ENCODE measurements around the gene CYTH1. TPM values are rescaled to one million over a fixed set of nuclear protein-coding genes. Genes with fewer than 3 reads are reported as not detected.

Gene CYTH1
- 100 to 1,000 TPM in 1 of 9 donors, 10 to 100 TPM in 8; 26.0 to 141 (median 56.0) TPM for total RNA-seq
- 10 to 100 TPM; 32.6 to 45.2 (median 35.3) TPM for polyA plus RNA-seq
- long read RNA-seq, donor 1, full-length matches to known transcripts, result 38 of 46 reads
- long read RNA-seq, donor 1, partial matches to known transcripts, result 8 of 46 reads
- long read RNA-seq, donor 1, other reads (novel, unspliced or antisense), result 0 of 46 reads
- long read RNA-seq, donor 2, full-length matches to known transcripts, result 29 of 44 reads
- long read RNA-seq, donor 2, partial matches to known transcripts, result 15 of 44 reads
- long read RNA-seq, donor 2, other reads (novel, unspliced or antisense), result 0 of 44 reads
- long read RNA-seq, donor 3, full-length matches to known transcripts, result 22 of 36 reads
- long read RNA-seq, donor 3, partial matches to known transcripts, result 14 of 36 reads
- long read RNA-seq, donor 3, other reads (novel, unspliced or antisense), result 0 of 36 reads
- long read RNA-seq, donor 4, full-length matches to known transcripts, result 12 of 17 reads
- long read RNA-seq, donor 4, partial matches to known transcripts, result 4 of 17 reads
- long read RNA-seq, donor 4, other reads (novel, unspliced or antisense), result 1 of 17 reads
- long read RNA-seq, donor 5, full-length matches to known transcripts, result 115 of 156 reads
- long read RNA-seq, donor 5, partial matches to known transcripts, result 6 of 156 reads
- long read RNA-seq, donor 5, other reads (novel, unspliced or antisense), result 35 of 156 reads
- long read RNA-seq, donor 6, full-length matches to known transcripts, result 4 of 5 reads
- long read RNA-seq, donor 6, partial matches to known transcripts, result 0 of 5 reads
- long read RNA-seq, donor 6, other reads (novel, unspliced or antisense), result 1 of 5 reads
- long read RNA-seq, donor 7, full-length matches to known transcripts, result 19 of 35 reads
- long read RNA-seq, donor 7, partial matches to known transcripts, result 16 of 35 reads
- long read RNA-seq, donor 7, other reads (novel, unspliced or antisense), result 0 of 35 reads
- long read RNA-seq, donor 8, full-length matches to known transcripts, result 53 of 80 reads
- long read RNA-seq, donor 8, partial matches to known transcripts, result 27 of 80 reads
- long read RNA-seq, donor 8, other reads (novel, unspliced or antisense), result 0 of 80 reads
- long read RNA-seq, donor 9, full-length matches to known transcripts, result 23 of 31 reads
- long read RNA-seq, donor 9, partial matches to known transcripts, result 8 of 31 reads
- long read RNA-seq, donor 9, other reads (novel, unspliced or antisense), result 0 of 31 reads
- long read RNA-seq, donor 10, full-length matches to known transcripts, result 18 of 23 reads
- long read RNA-seq, donor 10, partial matches to known transcripts, result 5 of 23 reads
- long read RNA-seq, donor 10, other reads (novel, unspliced or antisense), result 0 of 23 reads

GRCh38 chr17:78781893-78782304, at the start of gene CYTH1:
TSS of gene CYTH1 (minus strand) at chr17:78782273. CDS start at chr17:78782223, 50 bp downstream.
- Histone ChIP-seq H3K27me3 (no peaks in the 10 kb centered on the region), H3K27ac (peak within 1 kb of the TSS; percentile 69 to 96 (median 91)), H3K36me3 (replicated peaks in 1 of 2) (no peaks in the 10 kb centered on the region), H3K9me3 (replicated peaks in 1 of 3) (no peaks in the 10 kb centered on the region), H3K4me3 (peak within 1 kb of the TSS; percentile 62 to 97 (median 74)), H3K4me1 (replicated peaks in 1 of 2) (peaks cover 8 to 45% of the 10 kb centered on the region in 2 donors)
- WGBS, 4 donors, result 1% methylated on average over 52 to 53 of the region's 64 CpGs; no CpG with 5 or more reads in 2 of the 4 donors
- intact Hi-C loops (cut with DNase I), result no loop called here
- peak in 2 of 7 donors; percentile 38 to 43 for DNase-seq
- TF ChIP-seq POLR2A (IDR thresholded peaks at IDR 0.05), result peak; percentile 40 to 42
- peak in 1 of 6 experiments; percentile 2 for TF ChIP-seq CTCF (IDR thresholded peaks at IDR 0.05)

DNA sequence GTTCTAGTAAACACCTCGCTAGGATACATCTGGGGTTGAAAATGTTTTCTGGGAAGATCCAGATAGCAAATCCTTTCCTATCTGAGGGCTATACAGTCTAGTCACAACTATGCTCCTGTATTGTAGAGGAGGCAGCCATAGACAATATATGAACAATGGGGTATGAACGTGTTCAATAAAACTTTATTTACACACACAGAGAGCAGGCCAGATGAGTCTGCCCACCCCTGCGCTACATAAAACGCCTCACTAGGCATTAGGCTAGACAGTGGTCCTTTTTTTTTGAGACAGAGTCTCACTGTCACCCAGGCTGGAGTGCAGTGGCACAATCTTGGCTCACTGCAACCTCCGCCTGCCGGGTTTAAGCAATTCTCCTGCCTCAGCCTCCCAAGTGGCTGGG, 47.4 kb upstream of the CYTH1 start:
- DNase-seq, result no peak
- intact Hi-C loops (cut with DNase I), result no loop called here
- H3K27me3 ChIP-seq, result no peaks in the 10 kb centered on the region
- H3K4me3 ChIP-seq, result no peak overlapping the region
- WGBS, 4 donors, result 93 to 99% (median 97%) methylated on average over 2 to 6 of the region's 6 CpGs
- H3K36me3 ChIP-seq (replicated peaks in 1 of 2), result peaks cover 0 to 96% of the 10 kb centered on the region in 2 donors
- H3K9me3 ChIP-seq (replicated peaks in 1 of 3), result no peaks in the 10 kb centered on the region
- H3K4me1 ChIP-seq (replicated peaks in 1 of 2), result no peaks in the 10 kb centered on the region
- no peak overlapping the region for H3K27ac ChIP-seq
- TF ChIP-seq POLR2A (IDR thresholded peaks at IDR 0.05) (no peak), CTCF (IDR thresholded peaks at IDR 0.05) (no peak)

DNA sequence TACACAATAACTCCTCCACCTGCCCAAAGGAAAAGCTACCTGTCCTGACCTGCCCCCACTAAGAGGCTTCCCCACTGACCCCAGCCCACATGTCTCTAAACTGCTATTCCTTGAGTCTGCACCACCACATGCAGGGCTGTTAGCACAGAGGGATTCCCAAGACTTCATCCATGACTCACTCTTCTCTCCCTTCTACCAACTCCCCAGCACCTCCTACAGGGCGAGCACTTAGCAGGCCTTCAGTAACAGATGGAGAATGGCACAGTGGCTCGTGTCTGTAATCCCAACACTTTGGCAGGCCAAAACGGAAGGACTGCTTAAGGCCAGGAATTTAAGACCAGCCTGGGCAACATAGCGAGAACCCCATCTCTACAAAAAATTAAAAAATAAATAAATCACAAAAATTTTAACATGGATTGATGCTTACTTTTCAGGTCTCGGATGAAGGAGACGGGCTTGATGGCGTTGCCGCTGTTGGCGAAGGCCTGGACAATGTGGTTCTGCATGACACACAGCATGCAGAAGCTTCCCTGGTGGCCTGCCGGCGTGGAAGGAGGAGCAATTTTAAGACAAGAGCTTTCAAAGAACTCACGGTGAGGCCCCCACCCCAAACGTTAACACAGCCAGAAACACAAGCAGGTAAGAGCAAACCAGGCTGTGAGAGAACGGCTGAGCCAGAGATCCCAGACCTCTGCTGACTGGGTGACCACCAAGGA, 46.6 kb upstream of the CYTH1 start:
- peak in 1 of 7 donors; percentile 23 for DNase-seq
- Histone ChIP-seq H3K4me1 (replicated peaks in 1 of 2) (no peaks in the 10 kb centered on the region), H3K36me3 (replicated peaks in 1 of 2) (peaks cover 0 to 96% of the 10 kb centered on the region in 2 donors), H3K4me3 (no peak overlapping the region), H3K27ac (peak overlapping the region in 1 of 5 donors; percentile 84), H3K9me3 (replicated peaks in 1 of 3) (no peaks in the 10 kb centered on the region), H3K27me3 (no peaks in the 10 kb centered on the region)
- TF ChIP-seq CTCF (IDR thresholded peaks at IDR 0.05) (peak in 1 of 6 experiments; percentile 12), POLR2A (IDR thresholded peaks at IDR 0.05) (no peak)
- intact Hi-C loops (cut with DNase I), result no loop called here
- 90 to 94% (median 91%) methylated on average over 14 of the region's 14 CpGs for WGBS, 4 donors

Measured in adrenal gland (tissue), 19 donors.